HuH-7 (cell line): ENCODE measurements around the gene PWP2.
"Not testable (repeated sequence)": the region's sequence is repeated elsewhere in the genome, so short reads cannot be mapped to it uniquely, and the experiment has no call there.

Experiments
- DNase-seq: peaks from one replicate; pipeline ENCODE4 v3.0.0; 2011; ENCODE audit warnings: low spot score

PWP2 gene

GRCh38 chr21:44138039-44138438 lies 30.8 kb downstream of the PWP2 start:
- not testable (repeated sequence) for DNase-seq

- DNase-seq, result not testable (repeated sequence)
Observed at GRCh38 chr21:44139787-44140551, 32.8 kb downstream of the PWP2 start.

- not testable (repeated sequence) for DNase-seq
Observed at GRCh38 chr21:44140552-44140932, 33.3 kb downstream of the PWP2 start.

GRCh38 chr21:44142470-44142869 lies 35.3 kb downstream of the PWP2 start:
- DNase-seq, result not testable (repeated sequence)

GRCh38 chr21:44143380-44143779 lies 36.2 kb downstream of the PWP2 start:
- DNase-seq, result not testable (repeated sequence)

GRCh38 chr21:44143996-44144395 lies 36.8 kb downstream of the PWP2 start:
- DNase-seq, result not testable (repeated sequence)

- not testable (repeated sequence) for DNase-seq
Observed at GRCh38 chr21:44144784-44145602, 37.8 kb downstream of the PWP2 start.

GRCh38 chr21:44145616-44146015 lies 38.4 kb downstream of the PWP2 start:
- DNase-seq, result not testable (repeated sequence)

GRCh38 chr21:44147108-44147507 lies 39.9 kb downstream of the PWP2 start:
- DNase-seq, result not testable (repeated sequence)

- not testable (repeated sequence) for DNase-seq
Observed at GRCh38 chr21:44150255-44150654, 43.1 kb downstream of the PWP2 start.

- DNase-seq, result not testable (repeated sequence)
Observed at GRCh38 chr21:44153214-44153888, 46.2 kb downstream of the PWP2 start.

GRCh38 chr21:44153889-44154228 lies 46.7 kb downstream of the PWP2 start:
- not testable (repeated sequence) for DNase-seq

- DNase-seq, result not testable (repeated sequence)
Observed at GRCh38 chr21:44154816-44155230, 47.6 kb downstream of the PWP2 start.

GRCh38 chr21:44155231-44155993 lies 48.2 kb downstream of the PWP2 start:
- not testable (repeated sequence) for DNase-seq

- not testable (repeated sequence) for DNase-seq
Observed at GRCh38 chr21:44155994-44156380, 48.8 kb downstream of the PWP2 start.

- DNase-seq, result not testable (repeated sequence)
Observed at GRCh38 chr21:44157439-44158081, 50.4 kb downstream of the PWP2 start.

GRCh38 chr21:44158082-44158468 lies 50.9 kb downstream of the PWP2 start:
- DNase-seq, result not testable (repeated sequence)

- DNase-seq, result not testable (repeated sequence)
Observed at GRCh38 chr21:44159349-44160297, 52.4 kb downstream of the PWP2 start.

- not testable (repeated sequence) for DNase-seq
Observed at GRCh38 chr21:44160298-44160672, 53.1 kb downstream of the PWP2 start.

GRCh38 chr21:44160821-44161220 lies 53.6 kb downstream of the PWP2 start:
- not testable (repeated sequence) for DNase-seq
